Measurements from ENCODE around the gene EVC2. TPM values are rescaled to one million over a fixed set of nuclear protein-coding genes. Genes with fewer than 3 reads are reported as not detected.

Gene EVC2
- total RNA-seq, 1 experiment from 2014 or later, result 7.8 TPM

GRCh38 chr4:5755161-5755560 is 46.8 kb upstream of the EVC2 start:
- Histone ChIP-seq H3K4ac (ENCODE audit: low read depth, low read length) (no peak overlapping the region), H3K23me2 (ENCODE audit: insufficient read length, low read depth, low read length, poor library complexity, severe bottlenecking) (no peaks in the 10 kb centered on the region), H3T11ph (ENCODE audit: low read length) (no peak overlapping the region), H3K9me3 (ENCODE audit: control insufficient read depth, low read depth, low read length) (no peaks in the 10 kb centered on the region), H4K20me1 (ENCODE audit: control insufficient read depth, insufficient read depth, insufficient read length) (no peaks in the 10 kb centered on the region), H4K5ac (ENCODE audit: insufficient read length, low read depth, low read length) (no peak overlapping the region), H4K8ac (replicated peaks; ENCODE audit: insufficient read length, low read depth, low read length) (no peak overlapping the region), H2BK15ac (ENCODE audit: low read depth, low read length) (no peak overlapping the region), H3K27me3 (ENCODE audit: insufficient read depth, low read length) (no peaks in the 10 kb centered on the region), H3K79me1 (ENCODE audit: insufficient read depth, low read depth, low read length, poor library complexity, severe bottlenecking) (no peaks in the 10 kb centered on the region), H2BK5ac (ENCODE audit: insufficient read length, low read length) (no peak overlapping the region), H3K18ac (ENCODE audit: insufficient read length, low read depth, low read length) (no peak overlapping the region), H3K14ac (ENCODE audit: insufficient read depth, low read length) (no peak overlapping the region), H3K27ac (ENCODE audit: insufficient read length, low read depth, low read length) (no peak overlapping the region), H3K4me1 (ENCODE audit: insufficient read depth, low read length) (peaks cover 10% of the 10 kb centered on the region; the same call in 1 of the 2 replicates), H2AK5ac (ENCODE audit: insufficient read length, low read length) (no peak overlapping the region), H3K23ac (ENCODE audit: insufficient read length, low read depth, low read length) (no peak overlapping the region), H2BK12ac (ENCODE audit: insufficient read length, low read depth, low read length) (no peak overlapping the region), H2AFZ (ENCODE audit: low read length) (no peak overlapping the region), H3K56ac (ENCODE audit: insufficient read length, low read depth, low read length) (no peak overlapping the region), H2BK120ac (ENCODE audit: low read depth, low read length, poor library complexity, severe bottlenecking) (no peak overlapping the region), H2BK20ac (ENCODE audit: low read depth, low read length, poor library complexity, severe bottlenecking) (no peak overlapping the region), H3K9ac (ENCODE audit: extremely low read depth, insufficient read length, low read length) (no peak overlapping the region), H4K91ac (ENCODE audit: insufficient read length, low read depth, low read length) (no peak overlapping the region), H3K4me2 (ENCODE audit: insufficient read depth, insufficient read length, low read length) (no peak overlapping the region), H3K79me2 (ENCODE audit: insufficient read depth, low read length) (no peaks in the 10 kb centered on the region)
- peak overlapping the region in 1 of 3 experiments; percentile 72; a peak in 1 of 7 replicates for H3K27ac Mint-ChIP-seq
- H3K36me3 Mint-ChIP-seq (ENCODE audit: insufficient read depth in 1 of 3, low read depth in 3 of 3), result peaks cover 27 to 45% (median 39%) of the 10 kb centered on the region in 3 experiments
- no peak for TF ChIP-seq CTCF (conservative IDR thresholded peaks at IDR 0.05)
- DNase-seq, result no peak
- H3K9me3 Mint-ChIP-seq, result no peaks in the 10 kb centered on the region
- no CpG with 5 or more reads among the region's 16 CpGs for WGBS (ENCODE audit: extremely low coverage, insufficient read length, low lambda C conversion rate)
- H3K27me3 Mint-ChIP-seq (ENCODE audit: low read depth), result no peaks in the 10 kb centered on the region; the same call in none of the 2 replicates
- H3K4me3 Mint-ChIP-seq, result no peak overlapping the region
- H3K4me1 Mint-ChIP-seq, result peaks cover 37% of the 10 kb centered on the region in 2 experiments
